ENCODE results near the gene IP6K3.

- TF ChIP-seq ZNF274 (IDR thresholded peaks at IDR 0.05; ENCODE audit: low read depth, low read length) (no peak), YY1 (IDR thresholded peaks at IDR 0.05; ENCODE audit: insufficient read depth, insufficient read length) (no peak), SUZ12 (IDR thresholded peaks at IDR 0.05; ENCODE audit: extremely low read depth, insufficient read depth, insufficient read length) (no peak)
These were observed 12.1 kb upstream of the IP6K3 start for GRCh38 chr6:33758815-33759216.
